ENCODE data around the gene EXOC3. TPM values are rescaled to one million over a fixed set of nuclear protein-coding genes. Genes with fewer than 3 reads are reported as not detected.

The EXOC3 gene
- total RNA-seq = 10 to 100 TPM; 89.6 to 99.9 (median 96.3) TPM
- 46.5 TPM for total RNA-seq (2013)

- Histone ChIP-seq H3K9me3 (ENCODE audit: control insufficient read depth, insufficient read depth, low read length) (no peaks in the 10 kb centered on the region), H3K4me3 (ENCODE audit: low read length) (peak within 1 kb of the TSS; percentile 71), H3K36me3 (ENCODE audit: control insufficient read depth, insufficient read depth, low read length) (peaks cover 10% of the 10 kb centered on the region), H3K27ac (ENCODE audit: low read length) (peak within 1 kb of the TSS; percentile 61), H3K4me1 (ENCODE audit: control insufficient read depth, insufficient read depth, low read length) (peaks cover 26% of the 10 kb centered on the region), H3K27me3 (ENCODE audit: control insufficient read depth, insufficient read depth, low read length) (no peaks in the 10 kb centered on the region)
- Mint-ChIP-seq H3K27ac (peak within 1 kb of the TSS; percentile 87 to 90), H3K4me1 (peaks cover 26 to 36% of the 10 kb centered on the region in 2 donors), H3K27me3 (ENCODE audit: low read depth in 2 of 2) (no peaks in the 10 kb centered on the region), H3K36me3 (no peaks in the 10 kb centered on the region), H3K4me3 (peak within 1 kb of the TSS; percentile 97), H3K9me3 (no peaks in the 10 kb centered on the region)
- DNase-seq = peak; percentile 74 to 87
- intact Hi-C loops (cut with micrococcal nuclease) = no loop called here
- no peak for TF ChIP-seq CTCF (IDR thresholded peaks at IDR 0.05)
- peak; percentile 92 to 94 (median 92) for ATAC-seq
- 6% methylated on average over 73 of the region's 73 CpGs for WGBS (ENCODE audit: insufficient coverage)
These were observed at the start of gene EXOC3 for GRCh38 chr5:442335-443238. Gene EXOC3, plus strand, starts transcription at chr5:443176. Its CDS starts 3,030 bp downstream, at chr5:446206.

- no peaks in the 10 kb centered on the region for H3K9me3 ChIP-seq (ENCODE audit: control insufficient read depth, insufficient read depth, low read length)
- H3K4me1 ChIP-seq (ENCODE audit: control insufficient read depth, insufficient read depth, low read length) = peaks cover 6% of the 10 kb centered on the region
- H3K27me3 ChIP-seq (ENCODE audit: control insufficient read depth, insufficient read depth, low read length) = no peaks in the 10 kb centered on the region
- Mint-ChIP-seq H3K4me1 (peaks cover 0 to 13% of the 10 kb centered on the region in 2 donors), H3K27ac (no peak overlapping the region), H3K9me3 (no peaks in the 10 kb centered on the region), H3K36me3 (no peaks in the 10 kb centered on the region), H3K4me3 (no peak overlapping the region), H3K27me3 (ENCODE audit: low read depth in 2 of 2) (no peaks in the 10 kb centered on the region)
- 93% methylated on average over 10 of the region's 10 CpGs for WGBS (ENCODE audit: insufficient coverage)
- TF ChIP-seq CTCF (IDR thresholded peaks at IDR 0.05) = no peak
- H3K36me3 ChIP-seq (ENCODE audit: control insufficient read depth, insufficient read depth, low read length) = no peaks in the 10 kb centered on the region
- H3K27ac ChIP-seq (ENCODE audit: low read length) = no peak overlapping the region
- DNase-seq = no peak
- no peak for ATAC-seq
- intact Hi-C loops (cut with micrococcal nuclease) = no loop called here
- no peak overlapping the region for H3K4me3 ChIP-seq (ENCODE audit: low read length)
These were observed 49.1 kb upstream of the EXOC3 start for GRCh38 chr5:393846-394275.

- WGBS (ENCODE audit: insufficient coverage) = 93% methylated on average over 18 of the region's 18 CpGs
- no peak for DNase-seq
- no peaks in the 10 kb centered on the region for H3K9me3 ChIP-seq (ENCODE audit: control insufficient read depth, insufficient read depth, low read length)
- no peak for ATAC-seq
- intact Hi-C loops (cut with micrococcal nuclease) = no loop called here
- peaks cover 1 to 17% of the 10 kb centered on the region in 2 donors for H3K4me1 Mint-ChIP-seq
- H3K27me3 ChIP-seq (ENCODE audit: control insufficient read depth, insufficient read depth, low read length) = no peaks in the 10 kb centered on the region
- no peaks in the 10 kb centered on the region for H3K36me3 ChIP-seq (ENCODE audit: control insufficient read depth, insufficient read depth, low read length)
- no peak for TF ChIP-seq CTCF (IDR thresholded peaks at IDR 0.05)
- no peak overlapping the region for H3K4me3 Mint-ChIP-seq
- H3K4me1 ChIP-seq (ENCODE audit: control insufficient read depth, insufficient read depth, low read length) = peaks cover 9% of the 10 kb centered on the region
- no peak overlapping the region for H3K4me3 ChIP-seq (ENCODE audit: low read length)
- no peak overlapping the region for H3K27ac Mint-ChIP-seq
- H3K27me3 Mint-ChIP-seq (ENCODE audit: low read depth in 2 of 2) = peaks cover 0 to 4% of the 10 kb centered on the region in 2 donors
- H3K9me3 Mint-ChIP-seq = no peaks in the 10 kb centered on the region
- H3K36me3 Mint-ChIP-seq = no peaks in the 10 kb centered on the region
- H3K27ac ChIP-seq (ENCODE audit: low read length) = no peak overlapping the region
These were observed 48.3 kb upstream of the EXOC3 start for GRCh38 chr5:394671-395155.

Measured in natural killer cell (primary cell).